Measurements from ENCODE around the gene DMRTB1.

DNA sequence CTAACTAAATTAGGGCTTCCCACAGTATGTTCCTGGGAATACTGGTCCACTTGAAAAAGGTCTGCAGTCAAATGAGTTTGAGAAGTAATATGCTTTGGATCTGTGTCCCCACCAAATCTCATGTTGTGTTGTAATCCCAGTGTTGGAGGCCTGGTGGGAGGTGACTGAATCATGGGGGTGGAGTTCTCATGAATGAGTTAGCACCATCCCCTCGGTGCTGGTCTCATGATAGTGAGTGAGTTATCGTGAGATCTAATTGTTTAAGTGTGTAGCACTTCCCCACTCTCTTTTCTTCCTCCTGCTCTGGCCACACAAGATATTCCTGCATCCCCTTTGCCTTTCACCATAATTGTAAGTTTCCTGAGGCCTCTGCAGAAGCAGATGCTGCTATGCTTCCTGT, 16.9 kb upstream of the DMRTB1 start:
- TF ChIP-seq GATA2 (IDR thresholded peaks at IDR 0.05; ENCODE audit: low read depth, low read length) (no peak), GATA3 (IDR thresholded peaks at IDR 0.05; ENCODE audit: low read depth, low read length) (no peak)
